LNCaP clone FGC (cell line): ENCODE measurements around the gene UQCC5.

Experiments
- DNase-seq: peaks from one replicate; pipeline ENCODE4 v3.0.0-alpha.2; 2011; ENCODE audit warnings: low read depth
- H3K4me3 ChIP-seq: 2 replicates; pipeline ENCODE4 v1.5.1; 2011; ENCODE audit warnings: mild to moderate bottlenecking, low read depth, low read length, control low read depth
- CTCF ChIP-seq: IDR thresholded peaks from 2 replicates; pipeline ENCODE4 v1.5.1; 2012; ENCODE audit warnings: mild to moderate bottlenecking; ENCODE audit not compliant: control insufficient read depth, insufficient read depth; ENCODE audit errors: extremely low read depth

UQCC5 gene

GRCh38 chr3:52513281-52513680, 23.1 kb upstream of the UQCC5 start:
- H3K4me3 ChIP-seq: no peak overlapping the region
- TF ChIP-seq CTCF: no peak
- DNase-seq: no peak

- no peak for TF ChIP-seq CTCF
- no peak overlapping the region for H3K4me3 ChIP-seq
- DNase-seq: no peak
Observed at GRCh38 chr3:52514576-52514975, 21.8 kb upstream of the UQCC5 start.

- H3K4me3 ChIP-seq: no peak overlapping the region
- DNase-seq: no peak
- no peak for TF ChIP-seq CTCF
Observed at GRCh38 chr3:52515192-52515591, 21.2 kb upstream of the UQCC5 start.

- DNase-seq: no peak
- TF ChIP-seq CTCF: no peak
Observed at GRCh38 chr3:52516509-52517195, 19.8 kb upstream of the UQCC5 start.

GRCh38 chr3:52517796-52518722, 18.3 kb upstream of the UQCC5 start:
- H3K4me3 ChIP-seq: no peak overlapping the region
- no peak for TF ChIP-seq CTCF
- no peak for DNase-seq

More at GRCh38 chr3:52516509-52517195, 19.8 kb upstream of the UQCC5 start:
- H3K4me3 ChIP-seq: no peak overlapping the region

GRCh38 chr3:52518723-52519444, 17.5 kb upstream of the UQCC5 start:
- DNase-seq: no peak

More at GRCh38 chr3:52518723-52519444, 17.5 kb upstream of the UQCC5 start:
- no peak overlapping the region for H3K4me3 ChIP-seq
- no peak for TF ChIP-seq CTCF
